KBM-7 (cell line): ENCODE results near the gene HS3ST6.
"Not testable (repeated sequence)": the region's sequence is repeated elsewhere in the genome, so short reads cannot be mapped to it uniquely, and the experiment has no call there.

ENCODE experiments used
- DNase-seq: peaks from one replicate; pipeline ENCODE4 v3.0.0-alpha.2; 2015
- in situ Hi-C: fragments of 300-500 bp; cut with MboI; formaldehyde crosslinking; loops from 2 replicates; pipeline ENCODE4 v1.14.3; 2020; ENCODE audit warnings: low sequenced_read_pairs, low pct_unique_long_range_greater_than_20kb, mixed read lengths

The HS3ST6 gene

GRCh38 chr16:1911467-1912214, 6.6 kb downstream of the HS3ST6 start:
- DNase-seq: no peak
- in situ Hi-C loops: no loop called here

- in situ Hi-C loops: no loop called here
- DNase-seq: no peak
These were observed 8.5 kb downstream of the HS3ST6 start for GRCh38 chr16:1909561-1910231.

GRCh38 chr16:1908983-1909382, 9.2 kb downstream of the HS3ST6 start:
- DNase-seq: no peak
- in situ Hi-C loops: no loop called here

- no peak for DNase-seq
- in situ Hi-C loops: no loop called here
These were observed 10.0 kb downstream of the HS3ST6 start for GRCh38 chr16:1908184-1908583.

- DNase-seq: no peak
- in situ Hi-C loops: no loop called here
These were observed 10.9 kb downstream of the HS3ST6 start for GRCh38 chr16:1907226-1907860.

GRCh38 chr16:1906846-1907165, 11.4 kb downstream of the HS3ST6 start:
- no peak for DNase-seq
- in situ Hi-C loops: no loop called here

GRCh38 chr16:1906055-1906845, 12.0 kb downstream of the HS3ST6 start:
- no peak for DNase-seq
- in situ Hi-C loops: no loop called here

GRCh38 chr16:1903845-1904840, 14.1 kb downstream of the HS3ST6 start:
- in situ Hi-C loops: no loop called here
- no peak for DNase-seq

GRCh38 chr16:1903220-1903574, 15.0 kb downstream of the HS3ST6 start:
- in situ Hi-C loops: no loop called here
- no peak for DNase-seq

- in situ Hi-C loops: no loop called here
These were observed 15.5 kb downstream of the HS3ST6 start for GRCh38 chr16:1902547-1903219.

GRCh38 chr16:1900452-1900774, 17.8 kb downstream of the HS3ST6 start:
- no peak for DNase-seq
- in situ Hi-C loops: no loop called here

More at GRCh38 chr16:1902547-1903219, 15.5 kb downstream of the HS3ST6 start:
- DNase-seq: no peak

- no peak for DNase-seq
These were observed 18.4 kb downstream of the HS3ST6 start for GRCh38 chr16:1899641-1900451.

GRCh38 chr16:1897692-1898091, 20.5 kb downstream of the HS3ST6 start:
- DNase-seq, in situ Hi-C loops: not testable (repeated sequence)

More at GRCh38 chr16:1899641-1900451, 18.4 kb downstream of the HS3ST6 start:
- in situ Hi-C loops: no loop called here

GRCh38 chr16:1895949-1896675, 22.1 kb downstream of the HS3ST6 start:
- no peak for DNase-seq
- in situ Hi-C loops: no loop called here

GRCh38 chr16:1895068-1895467, 23.1 kb downstream of the HS3ST6 start:
- DNase-seq: no peak
- in situ Hi-C loops: no loop called here

GRCh38 chr16:1890708-1891050, 27.5 kb downstream of the HS3ST6 start:
- DNase-seq: no peak
- in situ Hi-C loops: no loop called here
